Liver (tissue), 9 donors: ENCODE data around the gene ERVK3-1. TPM values are rescaled to one million over a fixed set of nuclear protein-coding genes. Genes with fewer than 3 reads are reported as not detected.

Experiments used
- DNase-seq: peaks from one replicate; pipeline ENCODE4 v3.0.0-alpha.2; 2017; ENCODE audit warnings: low spot score
- H3K27ac ChIP-seq, 2 donors: one replicate each; pipeline ENCODE4 v1.7.0; 2013; ENCODE audit warnings: inconsistent platforms in 2 of 2, low read length in 2 of 2, control low read depth in 1 of 2, low read depth in 1 of 2, mild to moderate bottlenecking in 1 of 2
- H3K27me3 ChIP-seq, 4 donors: one replicate each; pipeline versions ENCODE4 v1.6.1 to v1.7.0; 2013; ENCODE audit warnings: low read length in 3 of 4, inconsistent platforms in 1 of 4, mild to moderate bottlenecking in 1 of 4, moderate library complexity in 1 of 4; ENCODE audit not compliant: control insufficient read depth in 4 of 4, insufficient read depth in 4 of 4
- H3K36me3 ChIP-seq, 4 donors: one replicate each; pipeline versions ENCODE4 v1.6.1 to v1.7.0; 2013; ENCODE audit warnings: low read length in 3 of 4, mild to moderate bottlenecking in 3 of 4, low read depth in 1 of 4, moderate library complexity in 1 of 4; ENCODE audit not compliant: control insufficient read depth in 4 of 4, insufficient read depth in 3 of 4
- H3K4me1 ChIP-seq, 4 donors: one replicate each; pipeline versions ENCODE4 v1.6.1 to v1.7.0; 2013; ENCODE audit warnings: low read length in 3 of 4, mild to moderate bottlenecking in 3 of 4, moderate library complexity in 1 of 4; ENCODE audit not compliant: control insufficient read depth in 4 of 4, insufficient read depth in 4 of 4
- H3K4me3 ChIP-seq, 3 donors: one replicate each; pipeline versions ENCODE4 v1.6.1 to v1.7.0; 2013; ENCODE audit warnings: low read length in 3 of 3, control low read depth in 1 of 3, low read depth in 1 of 3, mild to moderate bottlenecking in 1 of 3
- H3K9ac ChIP-seq, 2 donors: one replicate each; pipeline ENCODE4 v1.7.0; 2013; ENCODE audit warnings: low read length in 2 of 2, mild to moderate bottlenecking in 2 of 2, moderate library complexity in 2 of 2, control low read depth in 1 of 2, low read depth in 1 of 2
- H3K9me3 ChIP-seq, 4 donors: one replicate each; pipeline versions ENCODE4 v1.6.1 to v1.7.0; 2013; ENCODE audit warnings: low read length in 3 of 4; ENCODE audit not compliant: control insufficient read depth in 4 of 4
- CTCF ChIP-seq: fragments of 150-350 bp; IDR thresholded peaks from 2 replicates; pipeline ENCODE4 v1.5.1; 2017; ENCODE audit warnings: improper control_type of control experiment, low read depth, low read length; ENCODE audit not compliant: missing input control
- EGR1 ChIP-seq, 2 donors: IDR thresholded peaks; 2 replicates each; pipeline ENCODE4 v1.6.1; 2016 to 2018; ENCODE audit warnings: antibody characterized with exemption in 2 of 2, low read depth in 2 of 2
- GABPA ChIP-seq, 2 donors: IDR thresholded peaks in 1 of 2; conservative IDR thresholded peaks in 1 of 2; 2 replicates each; pipeline ENCODE4 v1.6.1; 2016; ENCODE audit warnings: antibody characterized with exemption in 2 of 2, mild to moderate bottlenecking in 1 of 2, moderate library complexity in 1 of 2
- HNF4A ChIP-seq, 2 donors: conservative IDR thresholded peaks; 2 replicates each; pipeline ENCODE4 v1.6.1; 2016; ENCODE audit warnings: antibody characterized with exemption in 2 of 2, mild to moderate bottlenecking in 2 of 2
- JUND ChIP-seq, 2 donors: IDR thresholded peaks; 2 replicates each; pipeline ENCODE4 v1.6.1; 2016; ENCODE audit warnings: antibody characterized with exemption in 2 of 2
- RAD21 ChIP-seq, 2 donors: IDR thresholded peaks; 2 replicates each; pipeline ENCODE4 v1.6.1; 2016; ENCODE audit warnings: antibody characterized with exemption in 2 of 2, mild to moderate bottlenecking in 2 of 2
- RXRA ChIP-seq, 2 donors: IDR thresholded peaks; 2 replicates each; pipeline ENCODE4 v1.6.1; 2017 to 2018; ENCODE audit warnings: antibody characterized with exemption in 2 of 2, mild to moderate bottlenecking in 1 of 2
- SP1 ChIP-seq: IDR thresholded peaks from 2 replicates; pipeline ENCODE4 v1.6.1; 2018; ENCODE audit warnings: antibody characterized with exemption, mild to moderate bottlenecking
- TAF1 ChIP-seq: conservative IDR thresholded peaks from 2 replicates; pipeline ENCODE4 v1.6.1; 2016; ENCODE audit warnings: antibody characterized with exemption, mild to moderate bottlenecking
- WGBS: extraction: QIAGEN DNeasy Blood & Tissue Kit; methylation state at CpG from one replicate; pipeline ENCODE4 v1.1.7; 2013; 5-methylcytosine and 5-hydroxymethylcytosine counted together
- polyA plus RNA-seq, 2 donors: library from polyadenylated mRNA; stranded (reverse) in 1 of 2; unstranded in 1 of 2; fragments of 200-250 nt in 1 of 2; fragments of >200 nt in 1 of 2; fragmentation: Nextera tagmentation in 1 of 2; extraction: Ambion mirVana in 1 of 2; gene quantifications; one replicate each; pipeline versions ENCODE4 v1.2.1 to v1.2.3, GENCODE V29; 2013 to 2015
- total RNA-seq, 2 donors: library from RNA; depleted of rRNA; stranded (reverse); fragments of >200 nt; gene quantifications; one replicate each; pipeline ENCODE4 v1.2.3, GENCODE V29; 2014
- TF ChIP-seq, protein P1 (sequence below): IDR thresholded peaks from 2 replicates; pipeline ENCODE4 v1.6.1; 2016; ENCODE audit warnings: antibody characterized with exemption
- TF ChIP-seq, protein P2 (sequence below): IDR thresholded peaks from 2 replicates; pipeline ENCODE4 v1.6.1; 2016; ENCODE audit warnings: antibody characterized with exemption
- donor health status: healthy.
- donor health status: healthy.
- donor health status: healthy.
- donor health status: healthy.
- donor health status: healthy.

Gene ERVK3-1
- total and polyA plus RNA-seq, 4 donors = 17.6 to 31.7 (median 24.7) TPM

DNA sequence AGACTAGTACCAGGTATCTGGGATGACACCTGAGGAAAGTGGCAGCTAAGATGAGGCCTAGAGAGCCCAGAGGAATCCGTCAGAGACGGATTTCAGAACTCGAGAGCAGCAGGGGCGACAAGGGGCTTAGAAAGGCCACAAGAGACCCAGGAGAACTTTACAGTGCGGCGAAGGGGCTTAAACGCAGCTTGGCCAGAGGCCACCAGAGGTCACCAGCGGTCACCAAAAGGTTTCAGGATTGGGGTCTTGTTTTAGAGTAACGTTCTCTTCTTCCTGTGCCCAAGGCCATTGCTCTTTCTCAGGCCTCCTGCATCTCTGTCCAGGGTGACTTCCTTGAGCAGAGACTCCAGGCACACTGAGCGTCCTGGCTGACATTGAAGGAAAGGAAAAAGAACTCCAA is 23.8 kb downstream of the ERVK3-1 start:
- Histone ChIP-seq H3K27ac (no peak overlapping the region), H3K9ac (no peak overlapping the region), H3K9me3 (no peaks in the 10 kb centered on the region), H3K36me3 (no peaks in the 10 kb centered on the region), H3K27me3 (no peaks in the 10 kb centered on the region), H3K4me3 (no peak overlapping the region), H3K4me1 (peaks cover 2 to 50% (median 39%) of the 10 kb centered on the region in 4 donors)
- peak in 1 of 2 donors; percentile 26 for TF ChIP-seq RAD21 (IDR thresholded peaks at IDR 0.05)
- no peak for TF ChIP-seq JUND (IDR thresholded peaks at IDR 0.05)
- DNase-seq = no peak
- WGBS = 77% methylated on average over 10 of the region's 10 CpGs

GRCh38 chr19:58330458-58330857 is 25.3 kb downstream of the ERVK3-1 start:
- no peaks in the 10 kb centered on the region for H3K9me3 ChIP-seq
- H3K4me3 ChIP-seq = no peak overlapping the region
- no peak for DNase-seq
- peak overlapping the region; percentile 44 to 45 for H3K27ac ChIP-seq
- peaks cover 2 to 49% (median 40%) of the 10 kb centered on the region in 4 donors for H3K4me1 ChIP-seq
- 62% methylated on average over 4 of the region's 4 CpGs for WGBS
- no peaks in the 10 kb centered on the region for H3K27me3 ChIP-seq
- TF ChIP-seq SP1 = peak; percentile 55
- TF ChIP-seq JUND (IDR thresholded peaks at IDR 0.05) = peak; percentile 60 to 67
- TF ChIP-seq, protein P1, sequence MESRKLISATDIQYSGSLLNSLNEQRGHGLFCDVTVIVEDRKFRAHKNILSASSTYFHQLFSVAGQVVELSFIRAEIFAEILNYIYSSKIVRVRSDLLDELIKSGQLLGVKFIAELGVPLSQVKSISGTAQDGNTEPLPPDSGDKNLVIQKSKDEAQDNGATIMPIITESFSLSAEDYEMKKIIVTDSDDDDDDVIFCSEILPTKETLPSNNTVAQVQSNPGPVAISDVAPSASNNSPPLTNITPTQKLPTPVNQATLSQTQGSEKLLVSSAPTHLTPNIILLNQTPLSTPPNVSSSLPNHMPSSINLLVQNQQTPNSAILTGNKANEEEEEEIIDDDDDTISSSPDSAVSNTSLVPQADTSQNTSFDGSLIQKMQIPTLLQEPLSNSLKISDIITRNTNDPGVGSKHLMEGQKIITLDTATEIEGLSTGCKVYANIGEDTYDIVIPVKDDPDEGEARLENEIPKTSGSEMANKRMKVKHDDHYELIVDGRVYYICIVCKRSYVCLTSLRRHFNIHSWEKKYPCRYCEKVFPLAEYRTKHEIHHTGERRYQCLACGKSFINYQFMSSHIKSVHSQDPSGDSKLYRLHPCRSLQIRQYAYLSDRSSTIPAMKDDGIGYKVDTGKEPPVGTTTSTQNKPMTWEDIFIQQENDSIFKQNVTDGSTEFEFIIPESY = no peak
- peak; percentile 9 to 38 for TF ChIP-seq HNF4A (conservative IDR thresholded peaks at IDR 0.05)
- TF ChIP-seq RAD21 (IDR thresholded peaks at IDR 0.05) = peak; percentile 34 to 38
- TF ChIP-seq, protein P2, sequence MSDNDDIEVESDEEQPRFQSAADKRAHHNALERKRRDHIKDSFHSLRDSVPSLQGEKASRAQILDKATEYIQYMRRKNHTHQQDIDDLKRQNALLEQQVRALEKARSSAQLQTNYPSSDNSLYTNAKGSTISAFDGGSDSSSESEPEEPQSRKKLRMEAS = no peak
- peak in 1 of 2 donors; percentile 30 for TF ChIP-seq GABPA (IDR thresholded peaks at IDR 0.05 in 1 of 2, conservative IDR thresholded peaks at IDR 0.05 in 1 of 2)
- TF ChIP-seq EGR1 (IDR thresholded peaks at IDR 0.05; ENCODE audit: low read depth in 2 of 2) = peak in 1 of 2 donors; percentile 25
- TF ChIP-seq RXRA (IDR thresholded peaks at IDR 0.05) = peak in 1 of 2 donors; percentile 36
- peaks cover 0 to 4% (median 2%) of the 10 kb centered on the region in 4 donors for H3K36me3 ChIP-seq
- H3K9ac ChIP-seq = no peak overlapping the region

DNA sequence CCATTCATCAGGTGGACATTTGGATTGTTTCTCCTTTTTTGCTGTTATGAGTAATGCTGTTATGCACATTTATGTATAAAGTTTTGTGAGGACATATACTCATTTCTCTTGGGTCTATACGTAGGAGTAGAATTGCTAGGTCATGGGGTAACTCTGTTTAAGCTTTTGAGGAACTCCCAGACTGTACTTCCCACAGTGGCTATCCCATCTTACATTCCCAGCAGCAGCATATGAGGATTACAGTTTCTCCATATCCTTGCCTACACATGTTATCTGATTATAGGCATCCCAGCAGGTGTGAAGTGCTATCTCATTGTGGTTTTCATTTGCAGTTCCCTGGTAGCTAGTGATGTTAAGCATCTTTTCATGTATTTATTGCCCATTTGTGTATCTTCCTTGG is 27.5 kb downstream of the ERVK3-1 start:
- Histone ChIP-seq H3K36me3 (peaks cover 0 to 4% (median 2%) of the 10 kb centered on the region in 4 donors), H3K9me3 (no peaks in the 10 kb centered on the region), H3K27me3 (no peaks in the 10 kb centered on the region), H3K4me1 (peaks cover 14 to 51% (median 45%) of the 10 kb centered on the region in 4 donors), H3K4me3 (no peak overlapping the region), H3K27ac (no peak overlapping the region), H3K9ac (no peak overlapping the region)
- DNase-seq = no peak
- WGBS = 95% methylated on average over 1 of the region's 1 CpG
- no peak for TF ChIP-seq RAD21 (IDR thresholded peaks at IDR 0.05)
- TF ChIP-seq HNF4A (conservative IDR thresholded peaks at IDR 0.05) = no peak
- no peak for TF ChIP-seq CTCF
- TF ChIP-seq TAF1 = no peak
